HEK293 (cell line): ENCODE results near the gene PSPH.
A peak's percentile ranks its signal among the peaks of the same experiment; 100 is the strongest.

ENCODE experiments used
- CTCF ChIA-PET: fragments of 350-600 bp; formaldehyde crosslinking; extraction: SDS; loops from one replicate; lab custom pipeline; 2021; ENCODE audit warnings: antibody characterized with exemption; lab: Yijun Ruan, JAX
- POLR2A ChIA-PET: fragments of 300-600 bp; formaldehyde crosslinking; extraction: SDS; loops from one replicate; lab custom pipeline; 2020; ENCODE audit warnings: antibody characterized with exemption, inconsistent platforms; lab: Yijun Ruan, JAX
- H3K27ac ChIP-seq: fragments of 200-500 bp; sonication (Bioruptor generic); 2 replicates; pipeline ENCODE4 v1.5.1; 2014; ENCODE audit warnings: low read depth, low read length, control low read depth, inconsistent platforms; ENCODE audit errors: extremely low read depth
- H3K36me3 ChIP-seq, 2 experiments: fragments of 200-500 bp in 1 of 2; sonication (Bioruptor generic) in 1 of 2; 1 replicate in 1 of 2; 2 replicates in 1 of 2; pipeline ENCODE4 v1.5.1; 2014 to 2017; ENCODE audit warnings: inconsistent platforms in 2 of 2, low read length in 2 of 2; ENCODE audit not compliant: control insufficient read depth in 2 of 2, insufficient read depth in 1 of 2
- H3K4me1 ChIP-seq: fragments of 200-500 bp; sonication (Bioruptor generic); 2 replicates; pipeline ENCODE4 v1.5.1; 2014; ENCODE audit warnings: mild to moderate bottlenecking, low read length, inconsistent platforms; ENCODE audit not compliant: control insufficient read depth, insufficient read depth
- H3K4me3 ChIP-seq: 2 replicates; pipeline ENCODE4 v1.5.1; 2011; ENCODE audit warnings: low read depth, mild to moderate bottlenecking, control low read depth, low read length, moderate library complexity
- H3K9me3 ChIP-seq: fragments of 200-500 bp; sonication (Bioruptor generic); 2 replicates; pipeline ENCODE4 v1.5.1; 2014; ENCODE audit warnings: low read depth, low read length, inconsistent platforms; ENCODE audit not compliant: control insufficient read depth, insufficient read depth
- BCL6B ChIP-seq: fragments of 450-650 bp; formaldehyde crosslinking; IDR thresholded peaks from 2 replicates; pipeline ENCODE4 v1.5.1; 2017; ENCODE audit warnings: missing biosample characterization, missing genetic modification characterization
- GLI2 ChIP-seq: fragments of 450-650 bp; formaldehyde crosslinking; IDR thresholded peaks from 2 replicates; pipeline ENCODE4; 2017; ENCODE audit warnings: missing biosample characterization, missing genetic modification characterization, low read depth, borderline replicate concordance
- GLIS1 ChIP-seq: fragments of 450-650 bp; formaldehyde crosslinking; IDR thresholded peaks from 2 replicates; pipeline ENCODE4 v1.5.1; 2016; ENCODE audit warnings: missing biosample characterization, missing genetic modification characterization
- HOXC10 ChIP-seq: sonication (generic); formaldehyde crosslinking; IDR thresholded peaks from 2 replicates; pipeline ENCODE4 v1.8.1; 2023; ENCODE audit warnings: mild to moderate bottlenecking, missing genetic modification reagents
- INSM2 ChIP-seq: fragments of 450-650 bp; formaldehyde crosslinking; IDR thresholded peaks from 2 replicates; pipeline ENCODE4 v1.5.1; 2016; ENCODE audit warnings: missing biosample characterization, missing genetic modification characterization
- ZBTB44 ChIP-seq: fragments of 450-650 bp; IDR thresholded peaks from 2 replicates; pipeline ENCODE4 v1.5.1; 2018; ENCODE audit warnings: missing biosample characterization, mild to moderate bottlenecking, missing genetic modification characterization
- ZBTB48 ChIP-seq: fragments of 450-650 bp; formaldehyde crosslinking; IDR thresholded peaks from 2 replicates; pipeline ENCODE4 v1.5.1; 2016; ENCODE audit warnings: missing biosample characterization, missing genetic modification characterization
- ZBTB6 ChIP-seq: fragments of 450-650 bp; formaldehyde crosslinking; IDR thresholded peaks from 2 replicates; pipeline ENCODE4 v1.5.1; 2017; ENCODE audit warnings: missing biosample characterization, missing genetic modification characterization
- ZBTB8A ChIP-seq: fragments of 450-650 bp; formaldehyde crosslinking; IDR thresholded peaks from 2 replicates; pipeline ENCODE4 v1.5.1; 2016; ENCODE audit warnings: missing biosample characterization, missing genetic modification characterization
- ZFHX2 ChIP-seq: fragments of 450-650 bp; formaldehyde crosslinking; conservative IDR thresholded peaks from 2 replicates; pipeline ENCODE4 v1.5.1; 2016; ENCODE audit warnings: missing biosample characterization, missing genetic modification characterization
- ZFP37 ChIP-seq: fragments of 450-650 bp; formaldehyde crosslinking; IDR thresholded peaks from 2 replicates; pipeline ENCODE4 v1.5.1; 2016; ENCODE audit warnings: missing biosample characterization, missing genetic modification characterization
- ZNF155 ChIP-seq: fragments of 450-650 bp; formaldehyde crosslinking; IDR thresholded peaks from 2 replicates; pipeline ENCODE4 v1.5.1; 2016; ENCODE audit warnings: missing biosample characterization, missing genetic modification characterization
- ZNF157 ChIP-seq: fragments of 450-650 bp; formaldehyde crosslinking; IDR thresholded peaks from 2 replicates; pipeline ENCODE4 v1.5.1; 2016; ENCODE audit warnings: missing biosample characterization, missing genetic modification characterization
- ZNF223 ChIP-seq: fragments of 450-650 bp; formaldehyde crosslinking; IDR thresholded peaks from 2 replicates; pipeline ENCODE4 v1.5.1; 2016; ENCODE audit warnings: missing biosample characterization, missing genetic modification characterization
- ZNF404 ChIP-seq: fragments of 450-650 bp; formaldehyde crosslinking; IDR thresholded peaks from 2 replicates; pipeline ENCODE4 v1.5.1; 2017; ENCODE audit warnings: missing biosample characterization, missing genetic modification characterization
- ZNF416 ChIP-seq: fragments of 450-650 bp; formaldehyde crosslinking; IDR thresholded peaks from 2 replicates; pipeline ENCODE4 v1.5.1; 2016; ENCODE audit warnings: missing biosample characterization, missing genetic modification characterization
- ZNF544 ChIP-seq: fragments of 450-650 bp; formaldehyde crosslinking; IDR thresholded peaks from 2 replicates; pipeline ENCODE4 v1.5.0; 2017; ENCODE audit warnings: missing biosample characterization, missing genetic modification characterization
- ZNF548 ChIP-seq: fragments of 450-650 bp; formaldehyde crosslinking; IDR thresholded peaks from 2 replicates; pipeline ENCODE4 v1.5.1; 2016; ENCODE audit warnings: missing biosample characterization, missing genetic modification characterization
- ZNF561 ChIP-seq: fragments of 450-650 bp; IDR thresholded peaks from 2 replicates; pipeline ENCODE4 v1.5.1; 2018; ENCODE audit warnings: missing biosample characterization, missing genetic modification characterization, borderline replicate concordance
- ZNF677 ChIP-seq: fragments of 450-650 bp; IDR thresholded peaks from 2 replicates; pipeline ENCODE4 v1.5.0; 2018; ENCODE audit warnings: missing biosample characterization, mild to moderate bottlenecking, missing genetic modification characterization, moderate library complexity
- ZNF704 ChIP-seq: fragments of 450-650 bp; formaldehyde crosslinking; IDR thresholded peaks from 2 replicates; pipeline ENCODE4 v1.5.1; 2016; ENCODE audit warnings: missing biosample characterization, missing genetic modification characterization
- ZNF768 ChIP-seq: fragments of 450-650 bp; formaldehyde crosslinking; IDR thresholded peaks from 2 replicates; pipeline ENCODE4 v1.5.1; 2018; ENCODE audit warnings: missing biosample characterization, mild to moderate bottlenecking, missing genetic modification characterization
- ZNF843 ChIP-seq: fragments of 450-650 bp; formaldehyde crosslinking; IDR thresholded peaks from 2 replicates; pipeline ENCODE4 v1.5.1; 2016; ENCODE audit warnings: missing biosample characterization, missing genetic modification characterization
- ZSCAN30 ChIP-seq: fragments of 450-650 bp; IDR thresholded peaks from 2 replicates; pipeline ENCODE4 v1.5.1; 2018; ENCODE audit warnings: missing biosample characterization, mild to moderate bottlenecking, missing genetic modification characterization, moderate library complexity
- ZSCAN5A ChIP-seq: fragments of 450-650 bp; formaldehyde crosslinking; IDR thresholded peaks from 2 replicates; pipeline ENCODE4 v1.5.1; 2016; ENCODE audit warnings: missing biosample characterization, missing genetic modification characterization

Gene PSPH

GRCh38 chr7:56097700-56098099, 46.5 kb upstream of the PSPH start:
- CTCF ChIA-PET: no interaction called here
- H3K4me3 ChIP-seq: no peak overlapping the region
- no peaks in the 10 kb centered on the region for H3K4me1 ChIP-seq
- H3K27ac ChIP-seq: no peak overlapping the region
- H3K36me3 ChIP-seq: peaks cover 28 to 35% of the 10 kb centered on the region in 2 experiments
- POLR2A ChIA-PET: interaction anchor here (0.7 kb wide), 1 partner anchor 331 kb away, joined by 3 read pairs; no protein-coding TSS in a partner anchor
- H3K9me3 ChIP-seq: no peaks in the 10 kb centered on the region
- no peak for TF ChIP-seq ZNF704 (tag by site-specific recombination)
- no peak for TF ChIP-seq ZNF561 (tag by site-specific recombination)
- no peak for TF ChIP-seq ZNF155
- TF ChIP-seq ZNF416: no peak
- no peak for TF ChIP-seq ZBTB48 (tag by site-specific recombination)
- TF ChIP-seq ZSCAN5A (tag by site-specific recombination): no peak
- no peak for TF ChIP-seq ZNF404 (tag by site-specific recombination)
- no peak for TF ChIP-seq ZNF544 (tag by site-specific recombination)
- no peak for TF ChIP-seq ZBTB8A (tag by site-specific recombination)
- TF ChIP-seq GLI2 (tag by site-specific recombination): no peak
- TF ChIP-seq ZNF223 (tag by site-specific recombination): no peak
- no peak for TF ChIP-seq ZFHX2 (tag by site-specific recombination)
- TF ChIP-seq HOXC10 (CRISPR knock-in tag): no peak
- TF ChIP-seq ZNF548 (tag by site-specific recombination): no peak
- no peak for TF ChIP-seq ZBTB44 (tag by site-specific recombination)
- no peak for TF ChIP-seq ZNF768 (tag by site-specific recombination)
- no peak for TF ChIP-seq ZNF157 (tag by site-specific recombination)
- TF ChIP-seq ZSCAN30 (tag by site-specific recombination): no peak
- TF ChIP-seq, all 188 proteins: peak for 0

GRCh38 chr7:56092789-56093531, 41.7 kb upstream of the PSPH start, which contains the start of gene PHKG1:
Gene PHKG1 (minus strand): TSS chr7:56092952. CDS start chr7:56088941, 4,011 bp downstream.
- H3K36me3 ChIP-seq: no peaks in the 10 kb centered on the region; a peak in 1 of 3 replicates
- H3K9me3 ChIP-seq: no peaks in the 10 kb centered on the region
- CTCF ChIA-PET: interaction anchor here (0.5 to 1.0 kb wide), 5 partner anchors 18 to 651 kb away, joined by 3 to 5 read pairs (median 3); no protein-coding TSS in a partner anchor
- no peak within 1 kb of the TSS for H3K27ac ChIP-seq
- no peaks in the 10 kb centered on the region for H3K4me1 ChIP-seq
- no peak within 1 kb of the TSS for H3K4me3 ChIP-seq
- POLR2A ChIA-PET: interaction anchor here (0.5 kb wide), 1 partner anchor 194 kb away, joined by 7 read pairs; no protein-coding TSS in a partner anchor
- TF ChIP-seq ZFP37 (tag by site-specific recombination): no peak
- no peak for TF ChIP-seq ZNF768 (tag by site-specific recombination)
- TF ChIP-seq BCL6B (tag by site-specific recombination): no peak
- no peak for TF ChIP-seq ZBTB6
- no peak for TF ChIP-seq ZNF416
- TF ChIP-seq ZNF843 (tag by site-specific recombination): no peak
- TF ChIP-seq ZNF677: no peak
- TF ChIP-seq GLIS1 (tag by site-specific recombination): peak; percentile 17; the same call in 1 of the 2 replicates
- no peak for TF ChIP-seq INSM2 (tag by site-specific recombination)
